ENCODE data around the gene CA10. TPM values are rescaled to one million over a fixed set of nuclear protein-coding genes. Genes with fewer than 3 reads are reported as not detected.

The CA10 gene
- total and polyA plus RNA-seq, 2 experiments from 2014 or later, result 0.92 to 1.5 TPM

- TF ChIP-seq ZNF462 (CRISPR knock-in tag; IDR thresholded peaks at IDR 0.05) (no peak), EZH2phosphoT487 (IDR thresholded peaks at IDR 0.05; ENCODE audit: unreplicated experiment) (no peak), ZNF331 (CRISPR knock-in tag; IDR thresholded peaks at IDR 0.05; ENCODE audit: low read depth) (no peak)
- TF ChIP-seq, protein P1, sequence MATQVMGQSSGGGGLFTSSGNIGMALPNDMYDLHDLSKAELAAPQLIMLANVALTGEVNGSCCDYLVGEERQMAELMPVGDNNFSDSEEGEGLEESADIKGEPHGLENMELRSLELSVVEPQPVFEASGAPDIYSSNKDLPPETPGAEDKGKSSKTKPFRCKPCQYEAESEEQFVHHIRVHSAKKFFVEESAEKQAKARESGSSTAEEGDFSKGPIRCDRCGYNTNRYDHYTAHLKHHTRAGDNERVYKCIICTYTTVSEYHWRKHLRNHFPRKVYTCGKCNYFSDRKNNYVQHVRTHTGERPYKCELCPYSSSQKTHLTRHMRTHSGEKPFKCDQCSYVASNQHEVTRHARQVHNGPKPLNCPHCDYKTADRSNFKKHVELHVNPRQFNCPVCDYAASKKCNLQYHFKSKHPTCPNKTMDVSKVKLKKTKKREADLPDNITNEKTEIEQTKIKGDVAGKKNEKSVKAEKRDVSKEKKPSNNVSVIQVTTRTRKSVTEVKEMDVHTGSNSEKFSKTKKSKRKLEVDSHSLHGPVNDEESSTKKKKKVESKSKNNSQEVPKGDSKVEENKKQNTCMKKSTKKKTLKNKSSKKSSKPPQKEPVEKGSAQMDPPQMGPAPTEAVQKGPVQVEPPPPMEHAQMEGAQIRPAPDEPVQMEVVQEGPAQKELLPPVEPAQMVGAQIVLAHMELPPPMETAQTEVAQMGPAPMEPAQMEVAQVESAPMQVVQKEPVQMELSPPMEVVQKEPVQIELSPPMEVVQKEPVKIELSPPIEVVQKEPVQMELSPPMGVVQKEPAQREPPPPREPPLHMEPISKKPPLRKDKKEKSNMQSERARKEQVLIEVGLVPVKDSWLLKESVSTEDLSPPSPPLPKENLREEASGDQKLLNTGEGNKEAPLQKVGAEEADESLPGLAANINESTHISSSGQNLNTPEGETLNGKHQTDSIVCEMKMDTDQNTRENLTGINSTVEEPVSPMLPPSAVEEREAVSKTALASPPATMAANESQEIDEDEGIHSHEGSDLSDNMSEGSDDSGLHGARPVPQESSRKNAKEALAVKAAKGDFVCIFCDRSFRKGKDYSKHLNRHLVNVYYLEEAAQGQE (IDR thresholded peaks at IDR 0.05; ENCODE audit: unreplicated experiment), result no peak
These were observed 434.4 kb downstream of the CA10 start (continued) for GRCh38 chr17:51724043-51724580.

DNA sequence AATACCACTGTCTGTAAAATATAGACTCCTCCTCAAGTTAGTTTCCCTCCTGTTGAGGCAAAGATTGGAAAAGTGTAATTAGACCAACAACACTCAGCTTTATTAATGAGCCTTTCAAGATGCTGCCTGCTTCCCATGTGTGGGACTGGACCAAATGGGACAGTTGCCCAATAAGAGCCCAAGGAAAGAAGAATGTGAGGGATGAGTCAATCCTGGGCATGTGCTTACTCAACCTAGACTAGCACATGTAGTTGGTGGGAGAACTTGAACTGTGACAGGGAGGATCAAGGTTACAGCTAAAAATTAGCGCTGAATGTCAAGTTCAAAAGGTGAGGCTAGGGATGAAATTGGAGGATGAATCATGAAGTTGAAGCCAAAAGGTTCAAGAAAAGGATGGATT, 435.5 kb downstream of the CA10 start:
- no peak overlapping the region for H3K27ac Mint-ChIP-seq
- Histone ChIP-seq H3K27me3 (ENCODE audit: insufficient read depth) (no peaks in the 10 kb centered on the region), H3K36me3 (ENCODE audit: insufficient read depth) (no peaks in the 10 kb centered on the region), H3K27ac (ENCODE audit: low read depth) (no peak overlapping the region), H3F3A (replicated peaks; ENCODE audit: low read depth) (no peaks in the 10 kb centered on the region), H3K4me1 (ENCODE audit: insufficient read depth) (no peaks in the 10 kb centered on the region), H3K4me3 (no peak overlapping the region), H2AFZ (no peak overlapping the region), H3K79me2 (replicated peaks; ENCODE audit: insufficient read depth) (no peaks in the 10 kb centered on the region), H4K20me1 (replicated peaks; ENCODE audit: insufficient read depth) (no peaks in the 10 kb centered on the region), H3K9me2 (ENCODE audit: insufficient read depth) (peaks cover 6% of the 10 kb centered on the region; the same call in 1 of the 2 replicates), H3K4me2 (no peak overlapping the region)
- H3K4me3 Mint-ChIP-seq, result no peak overlapping the region
- DNase-seq (ENCODE audit: low spot score) (no peak), ATAC-seq (no peak)
- H3K9me3 Mint-ChIP-seq, result no peaks in the 10 kb centered on the region; the same call in 2 of the 3 replicates
- H3K27me3 Mint-ChIP-seq (ENCODE audit: insufficient read depth, low read depth, poor library complexity), result no peaks in the 10 kb centered on the region
- no peaks in the 10 kb centered on the region for H3K36me3 Mint-ChIP-seq (ENCODE audit: low read depth)
- H3K4me1 Mint-ChIP-seq, result no peaks in the 10 kb centered on the region
- TF ChIP-seq CTCF (conservative IDR thresholded peaks at IDR 0.05; ENCODE audit: low read depth in 2 of 2) (no peak), CREB1 (CRISPR knock-in tag; IDR thresholded peaks at IDR 0.05; ENCODE audit: low read depth) (no peak), ZNF114 (CRISPR knock-in tag; IDR thresholded peaks at IDR 0.05) (no peak), NANOG (IDR thresholded peaks at IDR 0.05; ENCODE audit: borderline replicate concordance) (no peak), EZH2phosphoT487 (IDR thresholded peaks at IDR 0.05; ENCODE audit: unreplicated experiment) (no peak), JUNB (IDR thresholded peaks at IDR 0.05; ENCODE audit: unreplicated experiment) (no peak), EZH2 (IDR thresholded peaks at IDR 0.05; ENCODE audit: low read depth, unreplicated experiment) (no peak), STAT1 (IDR thresholded peaks at IDR 0.05; ENCODE audit: unreplicated experiment) (no peak)
- TF ChIP-seq, protein P2, sequence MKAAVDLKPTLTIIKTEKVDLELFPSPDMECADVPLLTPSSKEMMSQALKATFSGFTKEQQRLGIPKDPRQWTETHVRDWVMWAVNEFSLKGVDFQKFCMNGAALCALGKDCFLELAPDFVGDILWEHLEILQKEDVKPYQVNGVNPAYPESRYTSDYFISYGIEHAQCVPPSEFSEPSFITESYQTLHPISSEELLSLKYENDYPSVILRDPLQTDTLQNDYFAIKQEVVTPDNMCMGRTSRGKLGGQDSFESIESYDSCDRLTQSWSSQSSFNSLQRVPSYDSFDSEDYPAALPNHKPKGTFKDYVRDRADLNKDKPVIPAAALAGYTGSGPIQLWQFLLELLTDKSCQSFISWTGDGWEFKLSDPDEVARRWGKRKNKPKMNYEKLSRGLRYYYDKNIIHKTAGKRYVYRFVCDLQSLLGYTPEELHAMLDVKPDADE (IDR thresholded peaks at IDR 0.05), result no peak

Data from GM23338 (cell line).